Adipocyte (in vitro differentiated cells): ENCODE measurements around the gene LAMB2.

Source experiments
- DNase-seq: peaks from one replicate; pipeline ENCODE4 v3.0.0-alpha.2; 2015; ENCODE audit warnings: low read depth
- H3K27me3 ChIP-seq: replicated peaks from 2 replicates; pipeline ENCODE4 v1.7.0; 2013; ENCODE audit warnings: mild to moderate bottlenecking, low read length, moderate library complexity; ENCODE audit not compliant: control insufficient read depth, insufficient read depth
- H3K36me3 ChIP-seq: 2 replicates; pipeline ENCODE4 v1.7.0; 2013; ENCODE audit warnings: low read length, mild to moderate bottlenecking, moderate library complexity; ENCODE audit not compliant: control insufficient read depth, insufficient read depth, severe bottlenecking
- H3K4me1 ChIP-seq: 2 replicates; pipeline ENCODE4 v1.7.0; 2013; ENCODE audit warnings: mild to moderate bottlenecking, low read length, moderate library complexity; ENCODE audit not compliant: control insufficient read depth, insufficient read depth
- H3K4me3 ChIP-seq: 2 replicates; pipeline ENCODE4 v1.7.0; 2013; ENCODE audit warnings: mild to moderate bottlenecking, low read length, moderate library complexity
- H3K9ac ChIP-seq: 2 replicates; pipeline ENCODE4 v1.7.0; 2013; ENCODE audit warnings: mild to moderate bottlenecking, low read length, moderate library complexity
- H3K9me3 ChIP-seq: 2 replicates; pipeline ENCODE4 v1.7.0; 2013; ENCODE audit warnings: mild to moderate bottlenecking, low read length, moderate library complexity; ENCODE audit not compliant: control insufficient read depth

Gene LAMB2

DNA sequence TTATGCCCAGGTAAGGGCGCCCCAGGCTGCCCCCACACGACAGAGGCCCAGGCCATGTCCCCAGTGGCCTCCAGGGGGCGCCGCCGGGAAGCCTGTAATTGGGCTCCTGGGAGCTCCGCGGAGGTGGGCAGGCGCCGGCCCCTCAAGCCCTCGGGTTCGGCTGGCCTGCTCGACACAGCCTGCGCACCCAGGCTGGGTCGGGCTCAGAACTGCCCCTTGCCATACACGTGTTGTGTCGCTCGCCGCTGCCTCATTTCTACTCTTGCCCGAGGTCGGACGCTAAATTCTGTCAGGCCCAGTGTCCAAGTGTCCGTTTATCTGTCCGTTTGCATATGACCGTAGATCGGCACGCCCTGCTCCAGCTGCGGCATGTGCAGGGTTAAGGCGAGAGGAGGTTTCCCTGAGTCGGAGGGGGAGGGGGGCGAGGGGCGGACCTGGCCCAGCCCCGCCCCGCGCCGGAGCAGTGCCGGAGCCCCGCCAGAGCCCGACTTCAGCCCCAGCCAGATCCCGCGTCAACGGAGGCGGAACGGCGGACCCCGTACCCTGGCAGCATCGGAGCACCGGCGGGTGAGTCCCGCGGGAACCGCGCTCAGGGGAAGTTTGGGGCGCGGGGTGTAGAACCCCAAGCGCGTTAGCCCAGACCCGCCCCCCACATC is 38.4 kb upstream of the LAMB2 start, which contains the start of gene KLHDC8B:
Gene KLHDC8B, plus strand, starts transcription at position 480 of the 656 bp plus-strand sequence. CDS start 1,172 bp downstream, outside the sequence.
- Histone ChIP-seq H3K4me3 (peak within 1 kb of the TSS; percentile 92), H3K27me3 (no peaks in the 10 kb centered on the region), H3K4me1 (peaks cover 35% of the 10 kb centered on the region), H3K9me3 (no peaks in the 10 kb centered on the region), H3K36me3 (peaks cover 26% of the 10 kb centered on the region), H3K9ac (peak within 1 kb of the TSS; percentile 95)
- DNase-seq = peak; percentile 92

DNA sequence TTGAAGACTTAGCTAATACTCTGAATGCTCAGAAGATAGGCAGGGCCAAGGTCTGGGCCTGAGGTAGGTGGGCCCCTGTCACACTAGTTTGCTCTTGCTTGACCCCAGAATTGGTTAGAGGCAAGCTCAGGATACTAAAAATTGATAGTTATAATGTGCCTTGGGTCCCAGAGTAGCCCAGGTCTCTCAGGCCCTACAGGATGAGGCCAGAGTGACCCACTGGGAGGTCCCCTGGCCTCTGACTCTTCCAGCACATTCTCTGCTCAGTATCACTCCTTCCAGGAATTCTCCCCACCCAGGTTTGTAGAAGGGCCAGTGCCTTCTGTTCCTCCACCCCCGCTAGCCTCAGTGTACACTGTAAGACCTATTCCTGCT is 37.9 kb upstream of the LAMB2 start:
- no peaks in the 10 kb centered on the region for H3K27me3 ChIP-seq
- peaks cover 21% of the 10 kb centered on the region for H3K36me3 ChIP-seq
- peak overlapping the region; percentile 92 for H3K4me3 ChIP-seq
- no peak for DNase-seq
- no peaks in the 10 kb centered on the region for H3K9me3 ChIP-seq
- peak overlapping the region; percentile 95 for H3K9ac ChIP-seq
- H3K4me1 ChIP-seq = peaks cover 35% of the 10 kb centered on the region

DNA sequence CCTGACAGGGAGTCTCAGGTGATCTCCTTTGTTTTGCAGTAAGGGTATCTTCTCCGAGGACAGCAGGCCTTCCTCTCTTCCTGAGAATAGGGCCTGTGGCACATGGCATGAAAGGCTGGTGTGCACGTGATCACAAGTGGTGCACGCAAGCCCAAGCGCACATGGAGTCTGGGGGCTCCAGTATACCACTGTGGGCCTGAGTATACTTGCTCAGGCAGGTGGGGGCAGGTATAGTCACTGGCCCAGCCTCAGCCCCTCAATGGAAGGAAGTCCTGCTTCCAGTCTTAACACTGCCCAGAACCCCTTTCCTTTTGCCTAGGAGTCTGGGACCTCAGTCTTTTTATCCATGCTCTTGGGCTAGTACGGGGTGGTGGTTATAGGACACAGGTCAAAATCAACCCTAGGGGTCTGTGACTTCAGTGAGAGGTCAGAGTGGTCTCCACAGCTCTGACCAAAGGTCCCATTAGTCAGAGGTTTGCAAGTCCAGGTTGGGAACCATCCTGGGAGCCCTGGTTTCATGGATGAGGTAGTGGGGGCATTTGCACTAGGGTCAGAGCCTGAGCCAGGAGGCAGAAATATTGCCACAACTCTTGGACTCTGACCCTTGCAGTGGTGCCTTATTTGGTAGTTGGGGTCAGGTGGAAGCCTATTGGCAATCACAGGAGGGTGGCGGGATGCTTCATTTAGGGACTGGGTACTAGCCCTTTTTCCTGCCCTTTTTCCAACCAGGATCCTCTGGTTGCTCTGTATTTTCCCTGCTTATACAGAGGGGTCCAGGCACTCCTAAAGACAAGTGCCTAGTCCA is 34.1 kb upstream of the LAMB2 start:
- DNase-seq = no peak
- peaks cover 17% of the 10 kb centered on the region for H3K36me3 ChIP-seq
- H3K9me3 ChIP-seq = no peaks in the 10 kb centered on the region
- H3K4me3 ChIP-seq = peak overlapping the region; percentile 91
- peaks cover 20% of the 10 kb centered on the region for H3K4me1 ChIP-seq
- H3K27me3 ChIP-seq = no peaks in the 10 kb centered on the region
- H3K9ac ChIP-seq = peak overlapping the region; percentile 91

DNA sequence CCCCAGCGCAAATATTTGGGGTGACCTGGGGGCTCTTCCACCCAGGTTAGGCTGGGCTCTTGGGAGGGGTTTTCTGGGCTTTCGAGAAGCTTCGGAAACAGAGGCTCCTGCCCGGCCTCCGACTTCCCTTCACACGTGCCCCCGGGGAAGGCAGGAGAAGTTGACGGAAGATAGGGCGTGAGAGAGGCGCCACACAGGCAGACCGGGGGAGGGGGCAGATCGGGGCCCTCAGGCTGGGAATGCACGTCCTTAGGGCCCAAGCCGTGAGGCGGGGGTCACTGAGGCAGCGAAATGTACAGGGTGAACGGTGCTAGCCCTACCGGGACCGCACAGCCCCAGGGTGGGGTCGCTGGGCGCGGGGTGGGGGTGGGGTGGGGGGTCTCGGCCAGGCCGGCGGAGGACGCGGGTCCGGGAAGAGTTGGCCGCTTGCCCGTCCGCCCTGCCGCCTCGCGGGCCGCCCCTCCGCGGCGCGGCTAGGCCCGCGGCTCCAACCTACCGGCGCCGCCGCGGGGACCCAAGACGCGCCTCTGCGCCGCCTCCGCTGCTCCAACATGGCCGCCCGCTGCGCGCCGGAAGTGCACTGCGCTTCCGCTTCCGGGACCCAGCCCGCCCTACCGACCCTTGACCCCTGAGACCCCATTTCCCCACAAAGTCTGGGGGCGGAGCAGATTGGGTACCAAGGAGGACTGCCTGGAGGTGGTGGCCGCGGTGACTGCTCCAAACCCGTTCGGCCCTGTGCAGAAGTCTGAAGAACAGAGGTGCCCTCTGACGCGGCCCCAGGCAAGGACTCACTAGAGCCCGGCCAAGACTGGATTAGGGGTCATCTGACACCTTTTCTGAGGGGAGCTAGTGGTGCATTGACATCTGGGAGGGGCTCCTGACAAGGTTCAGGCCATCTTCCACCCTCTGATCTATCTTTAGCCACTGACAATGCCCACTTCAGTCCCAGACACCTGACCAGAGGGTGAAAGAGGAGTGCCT is 33.2 kb upstream of the LAMB2 start, which contains the start of gene CCDC71:
Gene CCDC71, minus strand, starts transcription at position 561 of the 981 bp plus-strand sequence. CDS start 2,123 bp downstream, outside the sequence.
- Histone ChIP-seq H3K4me3 (peak within 1 kb of the TSS; percentile 91), H3K27me3 (no peaks in the 10 kb centered on the region), H3K9ac (peak within 1 kb of the TSS; percentile 91), H3K9me3 (no peaks in the 10 kb centered on the region), H3K4me1 (peaks cover 20% of the 10 kb centered on the region), H3K36me3 (peaks cover 17% of the 10 kb centered on the region)
- peak; percentile 81 for DNase-seq

DNA sequence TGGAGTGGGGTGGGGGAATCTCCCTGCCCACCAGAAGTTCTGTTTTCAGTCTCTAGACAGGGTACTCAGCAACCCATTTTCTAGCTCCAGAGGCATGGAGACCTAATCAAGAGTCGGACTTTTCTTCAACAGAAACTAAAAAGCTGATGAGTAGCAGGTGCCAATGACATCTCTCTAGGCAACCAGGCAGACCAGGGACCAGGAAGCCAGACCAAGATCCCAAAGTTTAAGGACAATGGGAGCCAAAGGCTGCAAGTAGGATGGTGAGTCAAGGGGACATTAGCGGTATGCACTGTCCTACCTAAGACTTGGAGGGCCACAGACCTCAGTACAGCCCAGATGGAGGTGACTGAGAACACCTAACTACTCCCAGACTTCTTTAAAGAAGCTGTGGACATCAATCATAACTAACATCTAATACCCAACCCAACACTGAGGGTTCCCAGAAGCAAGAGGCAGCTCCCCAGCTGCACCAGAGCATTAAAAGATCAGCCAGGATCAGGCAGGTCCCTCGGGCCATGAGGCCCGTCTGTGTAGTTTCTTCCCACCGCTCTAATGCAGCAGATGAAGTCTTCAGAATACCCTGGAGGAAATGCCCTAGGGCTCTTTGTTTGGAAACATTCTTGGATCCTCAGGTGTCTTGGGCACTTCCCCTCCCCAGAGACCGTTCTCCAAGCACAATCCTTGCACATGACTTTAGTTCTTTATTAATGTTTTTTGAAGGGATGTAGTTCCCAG is 32.3 kb upstream of the LAMB2 start:
- Histone ChIP-seq H3K9ac (peak overlapping the region; percentile 91), H3K9me3 (no peaks in the 10 kb centered on the region), H3K36me3 (peaks cover 17% of the 10 kb centered on the region), H3K27me3 (no peaks in the 10 kb centered on the region), H3K4me1 (peaks cover 12% of the 10 kb centered on the region), H3K4me3 (peak overlapping the region; percentile 91)
- DNase-seq = peak; percentile 39

DNA sequence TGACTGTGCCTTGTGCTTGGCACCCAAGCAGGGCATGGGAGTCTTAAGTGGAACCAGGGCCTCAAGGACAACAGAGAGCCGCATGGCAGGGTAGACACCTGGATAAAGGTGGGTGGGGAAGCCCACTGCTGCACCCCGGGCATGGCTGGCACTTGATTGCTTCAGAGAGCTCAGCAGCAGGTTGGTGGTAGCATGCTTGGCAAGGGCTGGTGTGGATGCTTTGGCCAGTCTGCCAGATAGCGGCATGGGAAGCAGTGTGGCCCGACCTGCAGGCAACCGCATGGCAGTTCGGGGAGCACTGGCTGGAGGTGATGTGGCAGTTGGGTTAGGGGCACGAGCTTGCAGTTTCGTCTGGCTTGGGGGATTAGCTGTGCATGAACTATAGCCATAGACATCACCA is 30.8 kb upstream of the LAMB2 start:
- Histone ChIP-seq H3K4me3 (no peak overlapping the region), H3K9ac (no peak overlapping the region), H3K36me3 (peaks cover 17% of the 10 kb centered on the region), H3K27me3 (no peaks in the 10 kb centered on the region), H3K4me1 (peaks cover 12% of the 10 kb centered on the region), H3K9me3 (no peaks in the 10 kb centered on the region)
- DNase-seq = no peak

DNA sequence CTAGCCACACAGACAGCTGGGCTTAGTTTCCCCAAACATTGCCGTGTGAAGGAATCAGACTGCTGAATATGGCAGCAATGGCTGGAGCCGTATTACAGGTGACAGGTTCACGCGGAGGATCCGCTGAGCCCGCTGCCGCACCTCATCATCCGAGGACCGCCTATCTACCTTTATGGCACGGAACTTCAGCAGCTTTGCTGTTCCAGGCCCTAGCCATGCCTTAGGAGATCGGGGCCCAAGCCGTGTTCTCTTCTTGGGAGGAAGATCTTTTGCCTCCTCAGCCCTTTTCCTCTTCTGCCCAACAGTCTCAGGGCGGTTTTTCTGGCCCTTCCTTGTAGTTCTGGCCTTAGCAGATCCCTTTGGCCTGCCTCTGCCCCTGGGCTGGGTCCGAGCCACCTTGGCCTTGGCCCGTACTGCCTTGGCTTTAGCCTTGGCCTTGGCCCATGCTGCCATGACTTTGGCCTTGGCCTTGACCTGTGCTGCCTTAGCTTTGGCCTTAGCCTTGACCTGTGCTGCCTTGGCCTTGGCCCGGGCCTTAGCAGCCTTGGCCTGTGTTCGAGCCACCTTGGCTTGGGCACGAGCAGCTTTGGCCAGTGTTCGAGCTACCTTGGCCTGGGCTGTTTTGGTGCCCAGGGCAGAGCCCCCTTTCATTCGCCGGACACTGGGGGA is 30.0 kb upstream of the LAMB2 start:
- H3K9ac ChIP-seq = no peak overlapping the region
- no peaks in the 10 kb centered on the region for H3K9me3 ChIP-seq
- no peak overlapping the region for H3K4me3 ChIP-seq
- peaks cover 17% of the 10 kb centered on the region for H3K36me3 ChIP-seq
- H3K4me1 ChIP-seq = peaks cover 12% of the 10 kb centered on the region
- no peak for DNase-seq
- no peaks in the 10 kb centered on the region for H3K27me3 ChIP-seq

DNA sequence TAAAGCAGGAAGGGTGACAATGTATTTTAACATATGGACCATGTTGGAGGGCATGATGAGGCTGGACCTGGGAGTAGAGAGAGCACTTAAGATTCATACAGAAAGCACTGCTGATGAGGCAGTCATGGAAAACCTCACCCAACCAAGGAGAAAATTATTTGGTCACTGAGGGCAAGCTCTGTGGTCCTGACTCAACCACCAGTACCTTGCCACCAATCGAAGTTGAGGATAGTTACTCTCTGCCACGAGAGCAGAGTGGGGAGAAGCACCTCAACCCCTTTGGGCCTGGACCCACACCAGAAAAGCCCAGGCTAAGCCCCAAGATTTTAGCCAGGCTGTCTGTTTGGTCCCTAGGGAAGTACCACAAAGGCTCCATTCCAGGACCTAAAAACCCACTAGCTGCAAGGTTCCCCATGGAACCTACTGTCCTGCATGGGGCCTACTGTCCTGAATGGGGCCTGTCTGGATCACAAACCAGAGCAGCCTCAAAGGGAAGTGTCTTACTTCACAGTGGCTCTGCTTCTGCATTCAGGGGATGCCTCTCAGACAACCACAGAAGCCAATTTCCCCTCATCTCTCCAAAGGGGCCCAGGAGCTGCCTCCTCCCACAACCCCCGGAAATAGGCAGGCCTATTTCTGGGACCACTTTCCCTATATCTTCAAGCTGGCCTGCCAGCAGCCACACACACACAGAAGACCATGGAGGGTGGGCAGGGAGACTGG is 29.1 kb upstream of the LAMB2 start:
- H3K4me3 ChIP-seq = no peak overlapping the region
- no peaks in the 10 kb centered on the region for H3K9me3 ChIP-seq
- H3K27me3 ChIP-seq = no peaks in the 10 kb centered on the region
- no peak for DNase-seq
- H3K4me1 ChIP-seq = peaks cover 12% of the 10 kb centered on the region
- H3K9ac ChIP-seq = no peak overlapping the region
- peaks cover 17% of the 10 kb centered on the region for H3K36me3 ChIP-seq

DNA sequence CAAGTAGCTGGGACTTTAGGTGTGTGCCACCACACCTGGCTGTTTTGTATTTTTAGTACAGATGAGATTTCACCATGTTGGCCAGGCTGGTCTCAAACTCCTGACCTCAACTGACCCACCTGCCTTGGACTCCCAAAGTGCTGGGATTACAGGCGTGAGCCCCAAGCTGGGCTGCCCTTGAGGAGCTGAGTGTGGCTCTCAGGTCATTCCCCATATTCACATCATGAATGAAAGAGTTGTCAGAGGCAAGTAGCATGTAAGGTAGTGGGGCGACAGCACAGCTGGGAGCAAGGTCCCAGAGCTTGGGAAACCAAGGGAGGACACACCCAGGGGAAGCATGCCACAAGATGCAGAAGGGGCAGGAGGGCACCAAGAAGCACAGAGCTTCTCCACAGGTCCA is 28.3 kb upstream of the LAMB2 start:
- H3K9me3 ChIP-seq = no peaks in the 10 kb centered on the region
- H3K4me1 ChIP-seq = peaks cover 8% of the 10 kb centered on the region
- no peak overlapping the region for H3K4me3 ChIP-seq
- no peak overlapping the region for H3K9ac ChIP-seq
- DNase-seq = no peak
- peaks cover 17% of the 10 kb centered on the region for H3K36me3 ChIP-seq
- no peaks in the 10 kb centered on the region for H3K27me3 ChIP-seq
